OCI-LY7 (cell line): ENCODE results near the gene ANKLE2. TPM values are rescaled to one million over a fixed set of nuclear protein-coding genes. Genes with fewer than 3 reads are reported as not detected.

Source experiments
- BruUV-seq: library from RNA; stranded (reverse); fragments of 400-500 nt; replicated peaks from 2 replicates; lab custom pipeline; 2021; lab: Mats Ljungman, UMichigan
- CTCF ChIA-PET: fragments of 300-600 bp; sonication (Branson Sonifier 250); formaldehyde crosslinking; loops from one replicate; lab custom pipeline; 2022; ENCODE audit warnings: antibody characterized with exemption; ENCODE audit not compliant: unreplicated experiment; lab: Charles Lee
- POLR2A ChIA-PET: fragments of 300-600 bp; sonication (Branson Sonifier 250); formaldehyde crosslinking; loops from one replicate; lab custom pipeline; 2022; ENCODE audit warnings: antibody characterized with exemption; lab: Charles Lee
- DNase-seq: peaks from one replicate; pipeline ENCODE4 v3.0.0-alpha.2; 2015; ENCODE audit warnings: low spot score
- H2AFZ ChIP-seq: fragments of 200-600 bp; sonication (generic), shearing (Covaris generic); 2 replicates; pipeline ENCODE4 v1.6.1; 2014; ENCODE audit warnings: mild to moderate bottlenecking, antibody characterized with exemption, low read length, moderate library complexity
- H3K27ac ChIP-seq: fragments of 200-600 bp; sonication (generic); 2 replicates; pipeline ENCODE4 v1.5.1; 2014; ENCODE audit warnings: mixed run types, low read depth, mild to moderate bottlenecking, moderate library complexity, low read length, inconsistent platforms; ENCODE audit not compliant: poor library complexity, severe bottlenecking
- H3K36me3 ChIP-seq: fragments of 200-600 bp; sonication (generic); 2 replicates; pipeline ENCODE4 v1.6.1; 2014; ENCODE audit warnings: mild to moderate bottlenecking, antibody characterized with exemption, low read length, moderate library complexity, mixed read lengths; ENCODE audit not compliant: insufficient read depth
- H3K4me1 ChIP-seq: fragments of 200-600 bp; sonication (generic); 2 replicates; pipeline ENCODE4 v1.5.1; 2014; ENCODE audit warnings: mild to moderate bottlenecking, low read length; ENCODE audit not compliant: insufficient read depth, poor library complexity, severe bottlenecking
- H3K4me2 ChIP-seq: fragments of 200-600 bp; sonication (generic); 2 replicates; pipeline ENCODE4 v1.6.1; 2014; ENCODE audit warnings: mild to moderate bottlenecking, low read length
- H3K4me3 ChIP-seq: fragments of 200-600 bp; sonication (generic); 2 replicates; pipeline ENCODE4 v1.5.1; 2014; ENCODE audit warnings: mild to moderate bottlenecking, low read depth, low read length; ENCODE audit not compliant: poor library complexity, severe bottlenecking
- H3K79me2 ChIP-seq: fragments of 200-600 bp; sonication (generic); 2 replicates; pipeline ENCODE4 v1.6.1; 2016; ENCODE audit warnings: low read depth, mild to moderate bottlenecking, low read length, moderate library complexity, mixed read lengths; ENCODE audit not compliant: insufficient read depth
- H3K9me2 ChIP-seq: fragments of 200-600 bp; sonication (generic); 2 replicates; pipeline ENCODE4 v1.6.1; 2016; ENCODE audit warnings: mild to moderate bottlenecking, low read length, mixed read lengths; ENCODE audit not compliant: insufficient read depth
- H3K9me3 ChIP-seq: fragments of 200-600 bp; sonication (generic); 2 replicates; pipeline ENCODE4 v1.6.1; 2014; ENCODE audit warnings: mild to moderate bottlenecking, mixed run types, low read length, mixed read lengths
- H4K20me1 ChIP-seq: fragments of 200-600 bp; sonication (generic); 2 replicates; pipeline ENCODE4 v1.6.1; 2014; ENCODE audit warnings: mild to moderate bottlenecking, antibody characterized with exemption, low read length, moderate library complexity, mixed read lengths; ENCODE audit not compliant: insufficient read depth
- EZH2phosphoT487 ChIP-seq: fragments of 200-600 bp; sonication (generic); IDR thresholded peaks from 2 replicates; pipeline ENCODE4 v1.6.1; 2018; ENCODE audit warnings: low read depth, borderline replicate concordance, mild to moderate bottlenecking, mixed run types, antibody characterized with exemption, low read length, moderate library complexity, mixed read lengths
- intact Hi-C: fragments of 100-400 bp; cut with micrococcal nuclease; formaldehyde crosslinking; loops from one replicate; pipeline ENCODE4 v1.10.0; 2022; ENCODE audit not compliant: unreplicated experiment
- total RNA-seq, 2 experiments: library from RNA; depleted of rRNA in 1 of 2; stranded (reverse); fragments of >200 nt in 1 of 2; shearing (Covaris generic) in 1 of 2; gene quantifications; 2 replicates each; pipeline ENCODE4 v1.2.3, GENCODE V29; 2014 to 2022
- TF ChIP-seq, protein P1 (sequence below): fragments of 200-600 bp; sonication (generic); conservative IDR thresholded peaks from 2 replicates; pipeline ENCODE4 v1.5.1; 2014; ENCODE audit warnings: mild to moderate bottlenecking, antibody characterized with exemption, low read length, moderate library complexity, mixed read lengths

Gene ANKLE2
- total RNA-seq, 2 experiments from 2014 or later: 88.0 to 121 TPM

DNA sequence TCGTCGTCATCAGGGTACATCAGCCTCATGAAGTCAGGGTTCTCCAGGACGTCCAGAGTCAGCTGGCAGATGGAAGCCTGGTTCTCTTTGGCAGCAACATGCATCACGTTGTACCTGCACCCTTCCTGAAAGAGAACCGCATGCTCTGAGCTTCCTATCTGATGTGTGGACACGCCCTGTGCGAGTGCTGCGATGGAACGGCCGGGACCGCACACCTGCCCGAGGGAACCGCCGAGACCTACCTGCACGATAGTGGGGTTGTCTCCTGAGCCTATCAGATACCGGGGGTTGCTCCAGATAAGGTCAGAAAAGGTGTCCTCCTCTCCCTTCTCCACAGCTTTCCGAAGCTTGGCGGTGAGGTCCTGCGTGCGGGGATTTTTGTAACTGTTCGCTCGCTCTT lies 13.7 kb downstream of the ANKLE2 start:
- Histone ChIP-seq H3K4me1 (no peaks in the 10 kb centered on the region), H3K4me2 (no peak overlapping the region), H3K79me2 (peaks cover 42% of the 10 kb centered on the region), H3K9me2 (no peaks in the 10 kb centered on the region), H2AFZ (no peak overlapping the region), H3K9me3 (no peaks in the 10 kb centered on the region), H3K4me3 (no peak overlapping the region), H3K36me3 (peaks cover 97% of the 10 kb centered on the region), H4K20me1 (peaks cover 5% of the 10 kb centered on the region), H3K27ac (no peak overlapping the region)
- intact Hi-C loops: no loop called here
- DNase-seq: no peak
- ChIA-PET CTCF (interaction anchor here (0.5 kb wide), 1 partner anchor 53 kb away, joined by 3 read pairs; no protein-coding TSS in a partner anchor), POLR2A (no interaction called here)
- BruUV-seq: no TSS peak
- TF ChIP-seq, protein P1, sequence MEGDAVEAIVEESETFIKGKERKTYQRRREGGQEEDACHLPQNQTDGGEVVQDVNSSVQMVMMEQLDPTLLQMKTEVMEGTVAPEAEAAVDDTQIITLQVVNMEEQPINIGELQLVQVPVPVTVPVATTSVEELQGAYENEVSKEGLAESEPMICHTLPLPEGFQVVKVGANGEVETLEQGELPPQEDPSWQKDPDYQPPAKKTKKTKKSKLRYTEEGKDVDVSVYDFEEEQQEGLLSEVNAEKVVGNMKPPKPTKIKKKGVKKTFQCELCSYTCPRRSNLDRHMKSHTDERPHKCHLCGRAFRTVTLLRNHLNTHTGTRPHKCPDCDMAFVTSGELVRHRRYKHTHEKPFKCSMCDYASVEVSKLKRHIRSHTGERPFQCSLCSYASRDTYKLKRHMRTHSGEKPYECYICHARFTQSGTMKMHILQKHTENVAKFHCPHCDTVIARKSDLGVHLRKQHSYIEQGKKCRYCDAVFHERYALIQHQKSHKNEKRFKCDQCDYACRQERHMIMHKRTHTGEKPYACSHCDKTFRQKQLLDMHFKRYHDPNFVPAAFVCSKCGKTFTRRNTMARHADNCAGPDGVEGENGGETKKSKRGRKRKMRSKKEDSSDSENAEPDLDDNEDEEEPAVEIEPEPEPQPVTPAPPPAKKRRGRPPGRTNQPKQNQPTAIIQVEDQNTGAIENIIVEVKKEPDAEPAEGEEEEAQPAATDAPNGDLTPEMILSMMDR: no peak
- no peak for TF ChIP-seq EZH2phosphoT487

GRCh38 chr12:132747395-132747794 lies 14.2 kb downstream of the ANKLE2 start:
- H3K4me3 ChIP-seq: no peak overlapping the region
- no peaks in the 10 kb centered on the region for H3K9me2 ChIP-seq
- H3K36me3 ChIP-seq: peaks cover 97% of the 10 kb centered on the region
- H3K4me2 ChIP-seq: no peak overlapping the region
- intact Hi-C loops: no loop called here
- no peaks in the 10 kb centered on the region for H3K9me3 ChIP-seq
- no peak overlapping the region for H2AFZ ChIP-seq
- peaks cover 5% of the 10 kb centered on the region; the same call in 1 of the 2 replicates for H4K20me1 ChIP-seq
- no peaks in the 10 kb centered on the region for H3K4me1 ChIP-seq
- ChIA-PET CTCF (interaction anchor here (0.5 kb wide), 1 partner anchor 53 kb away, joined by 3 read pairs; no protein-coding TSS in a partner anchor), POLR2A (interaction anchor here (0.6 kb wide), 1 partner anchor 103 kb away, joined by 5 read pairs; no protein-coding TSS in a partner anchor)
- no peak overlapping the region for H3K27ac ChIP-seq
- peaks cover 39% of the 10 kb centered on the region for H3K79me2 ChIP-seq
- DNase-seq: no peak
- TF ChIP-seq, protein P1: no peak
- no peak for TF ChIP-seq EZH2phosphoT487
- no TSS peak for BruUV-seq

DNA sequence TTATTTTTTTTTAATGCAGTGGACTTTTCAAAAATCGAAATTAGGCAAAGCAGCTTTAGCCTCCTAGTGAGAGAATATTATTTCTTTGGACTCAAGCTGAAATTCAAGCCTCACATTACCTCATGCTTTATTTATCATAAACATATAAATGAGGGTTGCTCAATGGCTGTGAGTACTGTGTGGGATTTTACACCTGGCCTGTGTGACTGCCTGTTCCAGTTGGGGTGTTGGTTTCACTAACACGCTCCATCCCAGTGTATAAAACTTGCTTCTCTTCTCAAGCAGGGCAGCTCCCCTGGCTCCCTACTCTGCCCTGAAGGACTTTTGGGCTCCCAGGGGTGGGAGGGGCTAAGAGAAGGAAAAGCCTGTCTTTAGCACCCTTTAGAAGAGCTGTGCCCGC lies 15.0 kb downstream of the ANKLE2 start:
- H3K4me1 ChIP-seq: no peaks in the 10 kb centered on the region
- TF ChIP-seq EZH2phosphoT487: no peak
- TF ChIP-seq, protein P1: no peak
- CTCF ChIA-PET: no interaction called here
- DNase-seq: no peak
- no TSS peak for BruUV-seq
- no peak overlapping the region for H2AFZ ChIP-seq
- intact Hi-C loops: no loop called here
- H3K27ac ChIP-seq: no peak overlapping the region
- POLR2A ChIA-PET: no interaction called here
- H3K4me3 ChIP-seq: no peak overlapping the region
- H3K4me2 ChIP-seq: no peak overlapping the region
- H3K9me3 ChIP-seq: no peaks in the 10 kb centered on the region
- H3K79me2 ChIP-seq: peaks cover 31% of the 10 kb centered on the region; the same call in 1 of the 2 replicates
- H3K9me2 ChIP-seq: no peaks in the 10 kb centered on the region
- H4K20me1 ChIP-seq: 0 out of 2 replicates have a peak, but pooled peaks cover 5% of the 10 kb centered on the region
- H3K36me3 ChIP-seq: peaks cover 97% of the 10 kb centered on the region
